Natural killer cell (primary cell): Measurements from ENCODE around the gene GRID1. TPM values are rescaled to one million over a fixed set of nuclear protein-coding genes. Genes with fewer than 3 reads are reported as not detected.

Source experiments
- ATAC-seq, 3 donors: fragments of 150-1000 bp in 2 of 3; fragments of 200-7000 bp in 1 of 3; cut with Tn5 transposase; 1 replicate in 1 of 3; 2 replicates in 2 of 3; pipeline ENCODE4 v1.10.0; 2021; ENCODE audit warnings: mild to moderate bottlenecking in 2 of 3, moderate library complexity in 2 of 3
- DNase-seq, 2 donors: peaks; one replicate each; pipeline versions ENCODE4 v3.0.0 to v3.0.0-alpha.2; 2013 to 2021; ENCODE audit warnings: mixed read lengths in 1 of 2
- H3K27ac ChIP-seq: one replicate; pipeline ENCODE4 v1.5.1; 2013; ENCODE audit warnings: mild to moderate bottlenecking, low read length
- H3K27me3 ChIP-seq: one replicate; pipeline ENCODE4 v1.6.1; 2013; ENCODE audit warnings: low read length; ENCODE audit not compliant: control insufficient read depth, insufficient read depth
- H3K36me3 ChIP-seq: one replicate; pipeline ENCODE4 v1.6.1; 2013; ENCODE audit warnings: low read length; ENCODE audit not compliant: control insufficient read depth, insufficient read depth
- H3K4me1 ChIP-seq: one replicate; pipeline ENCODE4 v1.6.1; 2013; ENCODE audit warnings: low read length; ENCODE audit not compliant: control insufficient read depth, insufficient read depth
- H3K4me3 ChIP-seq: one replicate; pipeline ENCODE4 v1.5.1; 2013; ENCODE audit warnings: low read length
- H3K9me3 ChIP-seq: one replicate; pipeline ENCODE4 v1.6.1; 2013; ENCODE audit warnings: low read length; ENCODE audit not compliant: control insufficient read depth, insufficient read depth
- H3K27ac Mint-ChIP-seq, 2 donors: one replicate each; pipeline ENCODE4 v1.8.0; 2022; ENCODE audit warnings: mild to moderate bottlenecking in 2 of 2, mixed read lengths in 2 of 2, moderate library complexity in 1 of 2
- H3K27me3 Mint-ChIP-seq, 2 donors: one replicate each; pipeline ENCODE4 v1.8.0; 2022; ENCODE audit warnings: low read depth in 2 of 2, mixed read lengths in 2 of 2
- H3K36me3 Mint-ChIP-seq: one replicate; pipeline ENCODE4 v1.8.0; 2022; ENCODE audit warnings: mixed read lengths
- H3K4me1 Mint-ChIP-seq, 2 donors: one replicate each; pipeline ENCODE4 v1.8.0; 2022; ENCODE audit warnings: mixed read lengths in 2 of 2
- H3K4me3 Mint-ChIP-seq: one replicate; pipeline ENCODE4 v1.8.0; 2022; ENCODE audit warnings: mild to moderate bottlenecking, moderate library complexity, mixed read lengths
- H3K9me3 Mint-ChIP-seq, 2 donors: one replicate each; pipeline ENCODE4 v1.8.0; 2022; ENCODE audit warnings: mixed read lengths in 2 of 2
- WGBS: methylation state at CpG from one replicate; pipeline ENCODE4 v1.1.7; 2013; ENCODE audit warnings: missing lambda C conversion rate; ENCODE audit not compliant: insufficient coverage; 5-methylcytosine and 5-hydroxymethylcytosine counted together
- intact Hi-C: fragments of 100-400 bp; cut with micrococcal nuclease; formaldehyde crosslinking; loops from one replicate; pipeline ENCODE4 v1.14.2; 2022
- total RNA-seq, 4 donors: library from RNA; stranded (reverse); fragments of 120-200 nt in 1 of 4; gene quantifications; one replicate each; pipeline versions ENCODE4 v1.2.3 to v1.2.4, GENCODE V29; 2013 to 2022
- TF ChIP-seq, protein P1 (sequence below): fragments of 200-600 bp; IDR thresholded peaks from one replicate; pipeline ENCODE4 v1.8.0; 2022; ENCODE audit warnings: antibody characterized with exemption

GRID1 gene
- total RNA-seq, 3 donors from 2014 or later (not counting 1 experiment from before 2014, with no cell fraction given), result not detected

DNA sequence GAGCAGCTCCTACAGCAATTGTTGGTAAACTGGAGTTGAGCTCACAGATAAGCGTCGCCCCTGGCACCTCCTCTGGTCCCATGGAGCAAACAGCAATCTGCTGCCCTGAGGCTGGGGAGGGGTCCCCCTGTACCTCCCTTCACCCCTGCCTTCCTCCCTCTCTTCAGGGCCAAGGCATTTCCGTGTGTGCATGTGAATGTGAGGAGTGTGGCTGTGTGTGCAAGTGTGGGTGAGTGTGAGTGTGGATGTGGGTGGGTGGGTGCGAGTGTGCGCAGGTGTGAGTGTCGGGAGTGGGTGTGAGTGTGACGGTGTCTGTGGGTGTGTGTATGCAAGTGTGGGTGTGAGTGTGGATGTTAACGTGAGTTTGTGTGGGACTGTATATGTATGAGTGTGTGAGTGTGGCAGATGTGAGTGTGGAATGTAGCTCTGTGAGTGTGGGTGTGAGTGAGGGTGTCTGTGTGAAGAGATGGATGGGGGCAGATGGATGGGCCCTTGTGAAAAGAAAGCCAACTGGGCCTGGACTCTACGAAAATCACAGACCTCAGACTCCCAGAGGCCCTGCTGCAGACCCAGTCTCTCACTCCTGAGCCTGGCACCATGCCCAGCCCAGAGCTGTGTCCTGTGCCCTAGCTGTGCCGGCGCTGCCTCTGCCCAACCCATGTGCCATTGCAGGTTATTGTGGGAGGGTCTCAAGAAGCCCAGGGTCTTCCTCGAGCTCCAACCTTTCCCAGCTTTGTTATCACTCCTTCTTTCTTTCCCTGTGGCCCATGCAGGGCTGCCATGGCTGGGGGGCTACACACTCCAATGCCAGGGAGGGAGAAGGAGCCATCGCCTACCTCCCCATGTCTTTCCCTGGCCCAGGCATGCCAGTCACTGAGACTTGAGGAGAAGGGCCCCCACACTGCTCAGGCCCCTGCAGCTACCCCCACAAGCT is 73.9 kb downstream of the GRID1 start:
- H3K27me3 Mint-ChIP-seq, result peaks cover 0 to 3% of the 10 kb centered on the region in 2 donors
- no peak overlapping the region for H3K4me3 Mint-ChIP-seq
- no peak overlapping the region for H3K4me3 ChIP-seq
- ATAC-seq (no peak), DNase-seq (no peak)
- 72% methylated on average over 12 of the region's 13 CpGs for WGBS
- no peaks in the 10 kb centered on the region for H3K4me1 Mint-ChIP-seq
- intact Hi-C loops, result no loop called here
- H3K27ac ChIP-seq, result no peak overlapping the region
- H3K36me3 ChIP-seq, result no peaks in the 10 kb centered on the region
- no peaks in the 10 kb centered on the region for H3K27me3 ChIP-seq
- no peaks in the 10 kb centered on the region for H3K36me3 Mint-ChIP-seq
- TF ChIP-seq, protein P1, sequence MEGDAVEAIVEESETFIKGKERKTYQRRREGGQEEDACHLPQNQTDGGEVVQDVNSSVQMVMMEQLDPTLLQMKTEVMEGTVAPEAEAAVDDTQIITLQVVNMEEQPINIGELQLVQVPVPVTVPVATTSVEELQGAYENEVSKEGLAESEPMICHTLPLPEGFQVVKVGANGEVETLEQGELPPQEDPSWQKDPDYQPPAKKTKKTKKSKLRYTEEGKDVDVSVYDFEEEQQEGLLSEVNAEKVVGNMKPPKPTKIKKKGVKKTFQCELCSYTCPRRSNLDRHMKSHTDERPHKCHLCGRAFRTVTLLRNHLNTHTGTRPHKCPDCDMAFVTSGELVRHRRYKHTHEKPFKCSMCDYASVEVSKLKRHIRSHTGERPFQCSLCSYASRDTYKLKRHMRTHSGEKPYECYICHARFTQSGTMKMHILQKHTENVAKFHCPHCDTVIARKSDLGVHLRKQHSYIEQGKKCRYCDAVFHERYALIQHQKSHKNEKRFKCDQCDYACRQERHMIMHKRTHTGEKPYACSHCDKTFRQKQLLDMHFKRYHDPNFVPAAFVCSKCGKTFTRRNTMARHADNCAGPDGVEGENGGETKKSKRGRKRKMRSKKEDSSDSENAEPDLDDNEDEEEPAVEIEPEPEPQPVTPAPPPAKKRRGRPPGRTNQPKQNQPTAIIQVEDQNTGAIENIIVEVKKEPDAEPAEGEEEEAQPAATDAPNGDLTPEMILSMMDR, result no peak
- H3K27ac Mint-ChIP-seq, result no peak overlapping the region
- no peaks in the 10 kb centered on the region for H3K9me3 Mint-ChIP-seq
- H3K9me3 ChIP-seq, result no peaks in the 10 kb centered on the region
- H3K4me1 ChIP-seq, result no peaks in the 10 kb centered on the region

DNA sequence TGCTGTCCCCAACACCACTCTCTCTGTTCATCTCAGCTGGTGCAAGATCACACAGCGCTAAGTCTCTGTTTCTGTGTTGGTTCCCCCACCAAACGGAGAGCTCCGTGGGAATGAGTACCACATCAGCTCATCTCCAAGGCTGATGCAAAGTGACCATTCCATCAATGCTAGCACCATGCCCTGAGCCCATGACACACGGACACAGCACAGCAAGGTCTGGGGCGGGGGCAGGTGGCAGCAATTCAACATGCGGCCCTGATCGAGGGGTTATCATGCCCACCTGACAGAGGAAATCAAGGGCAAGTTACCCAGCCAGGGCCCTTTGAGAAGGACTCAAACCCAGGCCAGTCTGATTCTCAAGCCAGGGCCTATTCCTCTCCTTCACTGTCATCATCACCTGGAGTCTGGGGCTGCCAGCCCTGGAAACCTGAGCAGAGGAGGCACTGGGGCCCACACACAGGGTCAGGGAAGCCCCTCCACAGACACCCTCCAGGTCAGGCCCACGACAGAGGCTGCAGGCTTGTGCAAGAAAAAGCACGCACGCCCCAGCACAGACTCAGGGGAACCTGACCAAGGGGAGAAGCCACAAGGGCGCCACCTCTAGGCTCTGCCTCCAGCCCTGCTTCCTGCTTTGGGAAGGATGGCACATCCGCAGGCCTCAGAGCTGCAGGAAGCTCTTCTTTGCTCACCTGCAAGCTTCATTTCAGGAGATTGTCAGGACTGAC is 74.8 kb downstream of the GRID1 start:
- no peaks in the 10 kb centered on the region for H3K36me3 Mint-ChIP-seq
- no peak overlapping the region for H3K4me3 Mint-ChIP-seq
- Histone ChIP-seq H3K4me3 (no peak overlapping the region), H3K4me1 (no peaks in the 10 kb centered on the region), H3K27me3 (no peaks in the 10 kb centered on the region), H3K9me3 (no peaks in the 10 kb centered on the region), H3K36me3 (no peaks in the 10 kb centered on the region), H3K27ac (no peak overlapping the region)
- H3K27ac Mint-ChIP-seq, result no peak overlapping the region
- peaks cover 0 to 3% of the 10 kb centered on the region in 2 donors for H3K27me3 Mint-ChIP-seq
- TF ChIP-seq, protein P1, result no peak
- ATAC-seq (no peak), DNase-seq (no peak)
- 75% methylated on average over 12 of the region's 12 CpGs for WGBS
- intact Hi-C loops, result no loop called here
- H3K9me3 Mint-ChIP-seq, result no peaks in the 10 kb centered on the region
- no peaks in the 10 kb centered on the region for H3K4me1 Mint-ChIP-seq

DNA sequence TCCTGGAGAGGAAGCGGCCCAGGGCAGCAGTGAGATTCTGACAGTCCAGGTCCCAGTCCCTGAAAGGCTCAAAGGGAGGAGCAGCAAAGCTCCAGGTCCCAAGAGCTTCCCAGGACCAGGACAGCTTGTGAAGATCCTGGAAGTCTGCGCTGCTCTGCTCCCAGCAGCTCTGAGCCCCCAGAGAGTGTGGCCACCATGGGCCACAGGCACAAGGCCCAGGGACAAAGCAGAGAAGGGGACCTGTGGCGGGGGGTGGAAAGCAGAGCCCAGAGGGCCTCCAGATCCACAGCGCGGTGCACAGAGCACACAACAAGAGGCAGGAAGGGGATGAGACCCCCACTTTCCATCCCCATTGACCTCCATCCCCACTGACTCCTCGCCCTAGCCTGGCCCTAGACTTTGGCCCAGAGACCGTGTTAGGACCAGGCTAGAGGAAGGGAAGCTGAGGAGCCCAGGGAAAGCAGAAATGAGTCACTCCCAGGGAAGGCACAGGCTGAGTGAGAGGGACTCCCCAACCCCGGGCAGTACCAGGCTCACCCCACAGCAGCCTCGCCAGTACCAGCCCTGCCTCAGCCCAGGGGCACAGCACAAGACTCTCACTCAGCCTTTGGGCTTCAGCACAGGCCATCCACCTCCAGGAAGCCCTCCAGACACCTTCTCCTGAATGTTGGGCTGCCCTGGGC is 75.5 kb downstream of the GRID1 start:
- Mint-ChIP-seq H3K27ac (no peak overlapping the region), H3K27me3 (peaks cover 0 to 3% of the 10 kb centered on the region in 2 donors), H3K4me3 (no peak overlapping the region), H3K9me3 (no peaks in the 10 kb centered on the region), H3K36me3 (no peaks in the 10 kb centered on the region), H3K4me1 (no peaks in the 10 kb centered on the region)
- WGBS, result 74% methylated on average over 7 of the region's 9 CpGs
- H3K27ac ChIP-seq, result no peak overlapping the region
- TF ChIP-seq, protein P1, result no peak
- intact Hi-C loops, result no loop called here
- no peak overlapping the region for H3K4me3 ChIP-seq
- ATAC-seq (no peak), DNase-seq (no peak)
- no peaks in the 10 kb centered on the region for H3K9me3 ChIP-seq
- H3K36me3 ChIP-seq, result no peaks in the 10 kb centered on the region
- H3K4me1 ChIP-seq, result no peaks in the 10 kb centered on the region
- H3K27me3 ChIP-seq, result no peaks in the 10 kb centered on the region
